HEK293T (cell line): ENCODE measurements around the gene TRAPPC12.

Experiments
- ARNT ChIP-seq: fragments of 450-650 bp; IDR thresholded peaks from 2 replicates; pipeline ENCODE4 v1.6.1; 2017; ENCODE audit warnings: mild to moderate bottlenecking
- ELF4 ChIP-seq: fragments of 450-650 bp; IDR thresholded peaks from 2 replicates; pipeline ENCODE4 v1.6.1; 2017; ENCODE audit warnings: antibody characterized with exemption
- FOXM1 ChIP-seq: fragments of 450-650 bp; IDR thresholded peaks from 2 replicates; pipeline ENCODE4 v1.6.1; 2017; ENCODE audit warnings: mild to moderate bottlenecking, borderline replicate concordance
- HDGF ChIP-seq: fragments of 450-650 bp; IDR thresholded peaks from 2 replicates; pipeline ENCODE4 v1.6.1; 2017; ENCODE audit warnings: antibody characterized with exemption, borderline replicate concordance
- ZNF384 ChIP-seq: fragments of 450-650 bp; IDR thresholded peaks from 2 replicates; pipeline ENCODE4 v1.6.1; 2016

GRCh38 chr2:3434654-3435053 is 55.2 kb downstream of the TRAPPC12 start:
- TF ChIP-seq FOXM1, result no peak
- no peak for TF ChIP-seq ELF4
- TF ChIP-seq ARNT, result no peak
- no peak for TF ChIP-seq ZNF384
- no peak for TF ChIP-seq HDGF
